ENCODE measurements around the gene SMIM20.

GRCh38 chr4:25936696-25937095 is 22.7 kb downstream of the SMIM20 start:
- no peak for TF ChIP-seq CTCF (IDR thresholded peaks at IDR 0.05; ENCODE audit: borderline replicate concordance, extremely low read depth, low read length, poor library complexity, severe bottlenecking)
- TF ChIP-seq EZH2 (IDR thresholded peaks at IDR 0.05; ENCODE audit: borderline replicate concordance, low read depth, low read length, severe bottlenecking): no peak
